Measurements from ENCODE around the gene UBXN2A. TPM values are rescaled to one million over a fixed set of nuclear protein-coding genes. Genes with fewer than 3 reads are reported as not detected.

Gene UBXN2A
- total RNA-seq, 2 donors from 2014 or later = 4.0 to 7.3 TPM

DNA sequence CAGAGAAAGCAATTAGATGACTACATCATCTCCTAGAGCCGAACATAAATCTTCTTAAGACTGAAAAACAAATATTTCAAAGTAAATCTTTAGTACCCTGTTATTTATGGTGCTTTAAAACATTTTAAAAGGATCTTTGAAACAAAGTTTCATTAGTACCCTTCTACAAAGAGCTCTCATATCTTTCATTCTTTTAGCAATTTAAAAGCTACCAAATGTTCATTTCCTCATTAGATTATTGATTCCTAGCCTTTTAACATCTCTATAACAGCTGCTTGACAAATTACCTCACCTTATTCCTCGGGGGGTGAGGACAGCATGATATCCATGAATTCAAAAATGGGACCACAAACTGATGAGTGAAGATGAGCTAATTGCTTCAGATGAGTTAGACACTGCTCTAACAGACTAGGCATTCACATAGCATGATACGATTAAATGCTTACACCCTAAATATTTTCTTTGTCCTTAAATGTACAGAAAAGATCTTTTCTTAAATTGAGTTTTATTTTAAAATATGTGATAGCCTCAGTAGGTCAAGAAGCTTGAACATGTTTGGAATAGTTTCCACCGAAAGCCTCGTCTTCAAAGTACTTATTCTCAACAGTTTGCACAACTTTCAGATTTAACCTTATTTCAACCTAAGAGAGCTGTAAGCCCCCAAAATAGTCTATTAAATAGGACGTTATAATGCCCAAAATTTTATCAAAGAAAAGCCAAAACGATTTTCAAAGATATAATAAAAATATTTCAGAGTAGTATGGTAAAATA is 15.5 kb upstream of the UBXN2A start:
- H3K27ac ChIP-seq = peak overlapping the region in 2 of 4 donors; percentile 96 to 98
- H3K27me3 ChIP-seq = no peaks in the 10 kb centered on the region
- H3K4me1 ChIP-seq = peaks cover 36% of the 10 kb centered on the region
- WGBS, 2 donors = 14 to 19% methylated on average over 7 of the region's 7 CpGs
- intact Hi-C loops (cut with DNase I) = no loop called here
- no peaks in the 10 kb centered on the region for H3K36me3 ChIP-seq (replicated peaks in 1 of 2; ENCODE audit: insufficient read depth in 1 of 2, low read depth in 2 of 2)
- no peak for ATAC-seq
- H3K4me3 ChIP-seq = no peak overlapping the region
- TF ChIP-seq CTCF (IDR thresholded peaks at IDR 0.05) (no peak), POLR2A (IDR thresholded peaks at IDR 0.05) (no peak)
- H3K9me3 ChIP-seq = no peaks in the 10 kb centered on the region
- DNase-seq = no peak

DNA sequence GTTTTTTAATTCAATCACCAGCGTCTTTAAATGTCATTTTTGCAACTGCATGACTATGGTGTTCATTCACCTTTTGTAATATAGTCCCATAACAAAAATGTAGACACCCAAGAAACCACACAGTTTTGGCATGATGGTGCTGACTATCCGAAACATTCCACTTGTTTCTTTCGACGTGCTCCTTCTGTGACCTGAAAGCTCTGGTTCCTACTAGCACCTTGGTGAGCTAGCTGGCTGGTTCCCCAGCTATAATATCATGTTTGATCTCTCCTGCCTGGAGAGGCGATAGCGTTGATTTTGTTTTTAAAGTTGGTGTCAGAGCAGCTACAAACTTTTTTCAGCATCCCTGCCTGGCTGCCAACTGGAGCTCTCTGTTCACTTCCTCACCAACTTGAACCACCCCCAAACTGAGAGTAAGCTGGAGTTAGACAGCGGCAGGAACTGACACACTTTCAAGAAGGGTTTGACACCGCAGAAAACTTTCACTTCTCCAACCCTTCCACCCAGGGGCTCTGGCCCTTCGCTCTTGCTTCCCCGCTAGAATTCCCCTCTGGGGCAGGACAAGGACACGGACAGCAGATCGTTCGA is 14.5 kb upstream of the UBXN2A start:
- Histone ChIP-seq H3K4me3 (peak overlapping the region; percentile 59 to 80), H3K27me3 (no peaks in the 10 kb centered on the region), H3K27ac (peak overlapping the region; percentile 96 to 98 (median 98)), H3K9me3 (no peaks in the 10 kb centered on the region), H3K36me3 (replicated peaks in 1 of 2; ENCODE audit: insufficient read depth in 1 of 2, low read depth in 2 of 2) (no peaks in the 10 kb centered on the region), H3K4me1 (peaks cover 36% of the 10 kb centered on the region)
- intact Hi-C loops (cut with DNase I) = no loop called here
- ATAC-seq (peak; percentile 14), DNase-seq (peak; percentile 40 to 67 (median 52))
- 0 to 1% methylated on average over 13 of the region's 13 CpGs for WGBS, 2 donors
- TF ChIP-seq POLR2A (IDR thresholded peaks at IDR 0.05) (peak in 2 of 3 donors; percentile 16 to 48), CTCF (IDR thresholded peaks at IDR 0.05) (no peak)

GRCh38 chr2:23926290-23926749 is 13.9 kb upstream of the UBXN2A start:
- H3K9me3 ChIP-seq = no peaks in the 10 kb centered on the region
- peaks cover 36% of the 10 kb centered on the region for H3K4me1 ChIP-seq
- ATAC-seq (peak; percentile 33), DNase-seq (peak; percentile 36 to 52 (median 46))
- intact Hi-C loops (cut with DNase I) = no loop called here
- H3K36me3 ChIP-seq (replicated peaks in 1 of 2; ENCODE audit: insufficient read depth in 1 of 2, low read depth in 2 of 2) = no peaks in the 10 kb centered on the region
- no peak for TF ChIP-seq POLR2A (IDR thresholded peaks at IDR 0.05)
- no peak for TF ChIP-seq CTCF (IDR thresholded peaks at IDR 0.05)
- no peaks in the 10 kb centered on the region for H3K27me3 ChIP-seq
- peak overlapping the region; percentile 96 to 98 (median 98) for H3K27ac ChIP-seq
- H3K4me3 ChIP-seq = peak overlapping the region; percentile 59 to 80
- 0% methylated on average over 2 to 39 of the region's 39 CpGs for WGBS, 2 donors

GRCh38 chr2:23926750-23927571 is 13.3 kb upstream of the UBXN2A start, which contains the start of gene ATAD2B:
Gene ATAD2B (minus strand): TSS chr2:23927123. CDS start chr2:23926770, 353 bp downstream.
- ATAC-seq (peak; percentile 93), DNase-seq (peak; percentile 90 to 94 (median 93))
- Histone ChIP-seq H3K27ac (peak within 1 kb of the TSS; percentile 96 to 98 (median 98)), H3K36me3 (replicated peaks in 1 of 2; ENCODE audit: insufficient read depth in 1 of 2, low read depth in 2 of 2) (no peaks in the 10 kb centered on the region), H3K4me3 (peak within 1 kb of the TSS; percentile 59 to 80), H3K27me3 (no peaks in the 10 kb centered on the region), H3K9me3 (no peaks in the 10 kb centered on the region), H3K4me1 (peaks cover 36% of the 10 kb centered on the region)
- 0% methylated on average over 4 to 83 of the region's 88 CpGs for WGBS, 2 donors
- intact Hi-C loops (cut with DNase I) = no loop called here
- TF ChIP-seq CTCF (IDR thresholded peaks at IDR 0.05) = peak; percentile 77 to 99 (median 87)
- TF ChIP-seq POLR2A (IDR thresholded peaks at IDR 0.05) = peak; percentile 89 to 96 (median 94)

All from body of pancreas (tissue), 4 donors.